Esophagus (tissue), 2 donors: ENCODE measurements around the gene LRMDA. TPM values are rescaled to one million over a fixed set of nuclear protein-coding genes. Genes with fewer than 3 reads are reported as not detected.
A peak's percentile ranks its signal among the peaks of the same experiment; 100 is the strongest.
"Not testable (repeated sequence)": the region's sequence is repeated elsewhere in the genome, so short reads cannot be mapped to it uniquely, and the experiment has no call there.

Experiments used
- H3K27ac ChIP-seq, 2 donors: one replicate each; pipeline ENCODE4 v1.5.1; 2013; ENCODE audit warnings: low read depth in 2 of 2, mild to moderate bottlenecking in 2 of 2, inconsistent platforms in 1 of 2, low read length in 1 of 2, moderate library complexity in 1 of 2
- H3K27me3 ChIP-seq, 2 donors: one replicate each; pipeline ENCODE4 v1.6.1; 2013; ENCODE audit warnings: low read length in 2 of 2, control low read depth in 1 of 2, mild to moderate bottlenecking in 1 of 2; ENCODE audit not compliant: insufficient read depth in 2 of 2, control insufficient read depth in 1 of 2
- H3K36me3 ChIP-seq, 2 donors: one replicate each; pipeline ENCODE4 v1.6.1; 2013; ENCODE audit warnings: low read length in 1 of 2; ENCODE audit not compliant: control insufficient read depth in 2 of 2, insufficient read depth in 2 of 2
- H3K4me1 ChIP-seq, 2 donors: one replicate each; pipeline ENCODE4 v1.6.1; 2013; ENCODE audit warnings: low read length in 1 of 2; ENCODE audit not compliant: control insufficient read depth in 2 of 2, insufficient read depth in 2 of 2
- H3K4me3 ChIP-seq, 2 donors: one replicate each; pipeline ENCODE4 v1.5.1; 2013; ENCODE audit warnings: low read length in 2 of 2, mild to moderate bottlenecking in 2 of 2, low read depth in 1 of 2, moderate library complexity in 1 of 2
- H3K9me3 ChIP-seq, 2 donors: one replicate each; pipeline ENCODE4 v1.6.1; 2013; ENCODE audit warnings: mild to moderate bottlenecking in 2 of 2, low read depth in 1 of 2, low read length in 1 of 2, moderate library complexity in 1 of 2; ENCODE audit not compliant: control insufficient read depth in 2 of 2, insufficient read depth in 1 of 2
- WGBS, 2 donors: extraction: QIAGEN DNeasy Blood & Tissue Kit; methylation state at CpG; one replicate each; pipeline ENCODE4 v1.1.7; 2013; 5-methylcytosine and 5-hydroxymethylcytosine counted together
- polyA plus RNA-seq, 2 donors: library from polyadenylated mRNA; stranded (reverse); fragments of 200-250 nt; gene quantifications; one replicate each; pipeline ENCODE4 v1.2.3, GENCODE V29; 2013
- donor health status: healthy with polysubstance abuse.
- donor health status: Bipolar disorder and iron deficiency.

LRMDA gene
- polyA plus RNA-seq, 2 donors = 1.8 to 4.0 TPM

DNA sequence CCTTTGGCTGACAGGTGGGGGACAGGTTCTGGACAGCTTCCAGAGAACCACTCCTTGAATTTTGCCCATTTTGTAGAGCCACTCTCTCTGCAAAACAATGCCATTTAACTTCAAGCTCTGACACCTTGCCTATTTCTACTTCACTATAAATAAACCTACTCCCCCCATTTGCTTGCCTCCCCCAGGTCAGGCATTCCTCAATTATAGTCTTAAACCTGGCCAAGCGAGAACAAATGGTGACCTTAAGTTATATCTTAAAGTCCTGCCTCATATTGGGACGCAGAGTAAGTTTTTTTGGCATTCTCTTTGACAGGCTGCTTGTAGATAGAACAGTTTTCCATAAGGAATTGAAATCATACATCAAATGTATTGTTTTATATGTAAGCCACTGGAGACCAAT is 706.9 kb downstream of the LRMDA start:
- no peaks in the 10 kb centered on the region for H3K27me3 ChIP-seq
- H3K4me3 ChIP-seq = no peak overlapping the region
- 81 to 92% methylated on average over 2 of the region's 2 CpGs for WGBS, 2 donors
- H3K9me3 ChIP-seq = no peaks in the 10 kb centered on the region
- no peaks in the 10 kb centered on the region for H3K4me1 ChIP-seq
- H3K36me3 ChIP-seq = no peaks in the 10 kb centered on the region
- H3K27ac ChIP-seq = no peak overlapping the region

DNA sequence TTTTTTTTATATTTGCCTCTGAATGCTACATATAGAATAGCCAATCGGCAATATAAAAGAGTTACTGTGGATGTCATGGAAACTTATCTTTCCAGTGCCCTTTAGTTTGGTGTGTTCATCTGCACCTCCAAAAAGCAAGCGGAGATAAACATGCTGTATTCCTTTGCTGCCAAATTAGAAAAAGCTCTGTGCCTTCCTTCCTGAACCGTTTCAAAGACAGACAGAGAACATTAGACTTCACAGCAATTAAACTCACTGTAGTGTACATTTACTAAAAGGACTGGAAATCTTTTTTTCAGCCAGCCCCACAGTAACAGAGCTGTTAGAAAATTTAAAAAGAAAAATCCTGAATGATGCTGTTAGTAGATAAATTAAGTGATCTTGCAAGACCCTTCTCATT is 707.5 kb downstream of the LRMDA start:
- Histone ChIP-seq H3K27me3 (no peaks in the 10 kb centered on the region), H3K9me3 (no peaks in the 10 kb centered on the region), H3K4me1 (no peaks in the 10 kb centered on the region), H3K36me3 (no peaks in the 10 kb centered on the region), H3K4me3 (no peak overlapping the region), H3K27ac (no peak overlapping the region)
- 60 to 62% methylated on average over 3 of the region's 3 CpGs for WGBS, 2 donors

DNA sequence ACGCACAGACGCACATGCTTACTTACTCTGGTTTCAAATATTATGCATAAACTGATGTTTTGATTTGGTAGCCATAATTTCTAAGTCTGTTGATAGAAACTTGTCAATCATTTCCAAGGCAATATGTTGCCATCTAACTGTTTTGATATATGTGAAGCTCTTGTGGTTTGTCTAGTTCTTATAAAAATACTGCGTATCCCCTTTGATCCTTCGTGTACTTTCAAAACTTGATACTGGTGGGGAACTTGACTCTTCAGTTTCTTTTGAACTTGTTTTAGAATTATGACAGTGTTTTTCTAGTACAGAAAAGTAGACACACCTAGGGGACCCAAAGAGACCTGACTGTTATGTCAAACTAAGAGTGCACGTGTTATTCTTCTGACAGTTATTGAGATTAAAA is 708.0 kb downstream of the LRMDA start:
- Histone ChIP-seq H3K4me1 (no peaks in the 10 kb centered on the region), H3K27ac (no peak overlapping the region), H3K9me3 (no peaks in the 10 kb centered on the region), H3K27me3 (no peaks in the 10 kb centered on the region), H3K4me3 (no peak overlapping the region), H3K36me3 (no peaks in the 10 kb centered on the region)
- 86 to 90% methylated on average over 5 of the region's 5 CpGs for WGBS, 2 donors

DNA sequence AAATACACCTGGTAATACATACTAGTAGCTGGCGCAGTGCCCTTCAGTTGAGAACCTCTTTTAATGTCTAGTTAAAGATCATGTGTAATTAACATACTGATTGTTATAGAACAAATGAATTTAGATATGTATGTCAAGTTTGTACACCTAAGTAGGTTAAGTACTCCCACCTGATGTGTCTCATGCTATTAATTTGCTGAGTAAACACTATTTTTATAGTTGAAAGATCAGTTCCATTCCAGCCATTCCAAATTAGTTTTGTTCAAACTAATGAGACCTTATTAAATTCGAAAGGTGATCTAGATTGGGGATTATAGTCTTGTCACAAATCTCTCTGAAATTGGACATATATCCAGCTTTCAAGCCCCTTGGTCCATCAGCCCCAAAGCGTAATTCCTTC is 710.0 kb downstream of the LRMDA start:
- Histone ChIP-seq H3K27ac (no peak overlapping the region), H3K27me3 (no peaks in the 10 kb centered on the region), H3K4me3 (no peak overlapping the region), H3K4me1 (no peaks in the 10 kb centered on the region), H3K36me3 (no peaks in the 10 kb centered on the region), H3K9me3 (no peaks in the 10 kb centered on the region)
- 89 to 92% methylated on average over 3 of the region's 3 CpGs for WGBS, 2 donors

DNA sequence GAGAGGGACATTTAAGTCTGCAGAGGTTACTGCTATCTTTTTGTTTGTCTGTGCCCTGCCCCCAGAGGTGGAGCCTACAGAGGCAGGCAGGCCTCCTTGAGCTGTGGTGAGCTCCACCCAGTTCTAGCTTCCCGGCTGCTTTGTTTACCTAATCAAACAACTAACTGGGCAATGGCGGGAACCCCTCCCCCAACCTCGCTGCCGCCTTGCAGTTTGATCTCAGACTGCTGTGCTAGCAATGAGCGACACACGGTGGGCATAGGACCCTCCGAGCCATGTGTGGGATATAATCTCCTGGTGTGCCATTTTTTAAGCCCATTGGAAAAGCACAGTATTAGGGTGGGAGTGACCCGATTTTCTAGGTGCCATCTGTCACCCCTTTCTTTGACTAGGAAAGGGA is 716.8 kb downstream of the LRMDA start:
- H3K27ac ChIP-seq, H3K27me3 ChIP-seq, H3K4me1 ChIP-seq, H3K9me3 ChIP-seq, H3K4me3 ChIP-seq, H3K36me3 ChIP-seq: not testable (repeated sequence)
- 84 to 97% methylated on average over 7 to 8 of the region's 8 CpGs for whole genome bisulfite sequencing, 2 donors

DNA sequence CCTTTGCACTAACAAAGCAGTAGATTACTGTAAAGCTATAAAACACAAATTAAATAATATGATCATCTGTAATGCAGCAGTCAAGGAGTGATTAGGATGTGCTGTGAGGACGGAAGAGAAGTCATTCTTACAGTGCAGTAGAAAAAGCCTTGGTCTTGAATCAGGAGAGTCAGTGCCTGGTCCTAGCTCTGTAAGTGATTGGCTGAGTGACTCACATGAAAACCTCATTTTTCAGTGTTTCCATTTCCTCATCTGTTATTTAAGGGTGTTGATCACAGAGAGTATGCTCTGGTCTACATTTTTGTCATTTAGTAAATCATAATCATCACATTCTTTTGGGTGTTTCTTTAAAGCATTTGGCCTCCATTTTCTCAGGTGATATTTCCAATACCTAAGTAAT is 717.8 kb downstream of the LRMDA start:
- 74 to 93% methylated on average over 1 of the region's 1 CpG for WGBS, 2 donors
- Histone ChIP-seq H3K9me3 (no peaks in the 10 kb centered on the region), H3K36me3 (no peaks in the 10 kb centered on the region), H3K4me3 (no peak overlapping the region), H3K4me1 (no peaks in the 10 kb centered on the region), H3K27me3 (no peaks in the 10 kb centered on the region), H3K27ac (no peak overlapping the region)

DNA sequence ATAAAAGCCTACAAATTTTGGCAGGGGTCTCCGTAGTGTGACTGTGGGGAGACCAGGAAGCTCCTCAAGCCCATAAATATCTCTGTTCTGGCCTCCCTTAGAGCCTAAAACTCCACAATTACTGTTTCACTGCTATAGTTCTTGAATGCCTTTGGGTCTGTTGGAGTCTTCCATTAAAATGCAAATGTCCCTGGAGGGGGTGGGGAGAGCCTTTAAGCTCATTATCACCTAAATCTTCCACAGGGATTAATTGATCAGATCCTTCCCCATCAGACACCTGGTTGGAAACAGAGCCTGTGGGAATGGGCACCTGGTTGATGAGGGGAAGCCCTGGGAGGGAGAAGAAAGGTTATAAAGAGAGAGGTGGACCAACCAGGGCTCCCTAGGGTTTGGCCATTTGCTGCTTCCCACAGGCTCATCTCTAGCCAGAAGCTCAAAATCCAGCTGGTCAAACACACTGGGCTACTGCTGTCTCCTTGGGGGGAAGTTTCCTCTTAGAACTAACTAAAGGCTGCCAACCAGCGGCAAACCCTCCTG is 718.2 kb downstream of the LRMDA start:
- Histone ChIP-seq H3K9me3 (no peaks in the 10 kb centered on the region), H3K4me3 (no peak overlapping the region), H3K27me3 (no peaks in the 10 kb centered on the region), H3K36me3 (no peaks in the 10 kb centered on the region), H3K4me1 (no peaks in the 10 kb centered on the region), H3K27ac (no peak overlapping the region)
- WGBS, 2 donors = 77 to 79% methylated on average over 2 of the region's 2 CpGs

DNA sequence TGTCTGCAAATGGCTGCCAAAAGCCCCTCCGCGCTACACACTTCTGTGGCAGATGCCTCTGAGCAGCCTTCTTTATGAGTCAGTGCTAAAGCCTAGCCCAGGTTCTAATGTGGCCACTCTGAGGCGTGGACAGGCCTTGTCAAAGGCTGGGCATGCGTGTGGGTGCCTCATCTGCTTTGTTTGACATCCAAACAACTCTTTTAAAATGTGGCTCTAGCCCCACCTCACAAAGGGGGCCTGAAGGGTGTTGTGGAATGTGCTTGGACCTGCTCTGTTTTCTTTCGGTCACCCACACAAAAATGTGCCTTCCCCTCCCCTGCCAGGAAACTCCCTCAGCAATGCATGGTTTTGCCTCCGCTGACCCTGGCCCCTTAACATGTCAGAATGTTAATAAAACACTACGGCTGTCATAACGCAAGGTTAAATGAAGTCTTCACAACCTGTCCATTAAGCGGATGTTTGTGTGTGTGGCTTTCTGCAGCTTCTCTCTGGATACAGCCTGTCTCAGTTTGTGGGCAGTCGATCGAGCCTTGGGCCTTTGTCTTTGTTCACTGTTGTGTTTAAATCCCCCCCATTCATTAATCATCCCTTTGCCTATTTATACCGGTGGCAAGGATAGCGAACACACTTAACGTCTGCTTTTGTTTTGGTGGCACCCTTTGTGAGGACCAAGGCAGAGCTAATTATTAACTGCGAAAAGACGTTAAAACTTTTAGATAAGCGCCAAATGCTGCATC is 718.9 kb downstream of the LRMDA start:
- Histone ChIP-seq H3K36me3 (no peaks in the 10 kb centered on the region), H3K27me3 (no peaks in the 10 kb centered on the region), H3K27ac (peak overlapping the region; percentile 6 to 12), H3K4me3 (no peak overlapping the region), H3K4me1 (no peaks in the 10 kb centered on the region), H3K9me3 (no peaks in the 10 kb centered on the region)
- 44 to 45% methylated on average over 17 of the region's 17 CpGs for WGBS, 2 donors

DNA sequence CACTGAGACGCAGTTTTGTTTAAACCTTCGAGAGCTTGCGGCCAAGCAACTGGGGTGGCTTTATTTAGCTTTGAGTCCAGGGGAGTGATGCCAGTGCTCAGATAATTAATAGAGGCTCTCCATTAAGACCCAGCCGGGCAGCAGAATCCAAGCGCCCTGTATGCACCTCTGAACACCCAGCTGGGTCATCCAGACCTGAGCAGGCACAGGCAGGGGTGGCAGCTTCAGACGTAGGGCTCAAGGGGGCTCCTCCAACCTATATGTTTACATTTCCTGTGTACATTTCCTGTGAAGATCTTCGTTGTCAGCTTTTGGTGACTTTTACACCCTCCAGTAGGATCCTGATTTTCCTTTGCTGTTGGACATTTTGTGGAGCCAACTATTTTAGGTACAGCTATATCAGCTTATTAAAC is 719.5 kb downstream of the LRMDA start:
- H3K36me3 ChIP-seq = no peaks in the 10 kb centered on the region
- no peak overlapping the region for H3K4me3 ChIP-seq
- no peaks in the 10 kb centered on the region for H3K27me3 ChIP-seq
- H3K4me1 ChIP-seq = no peaks in the 10 kb centered on the region
- no peaks in the 10 kb centered on the region for H3K9me3 ChIP-seq
- WGBS, 2 donors = 48 to 49% methylated on average over 7 of the region's 7 CpGs
- H3K27ac ChIP-seq = peak overlapping the region in 1 of 2 donors; percentile 13

DNA sequence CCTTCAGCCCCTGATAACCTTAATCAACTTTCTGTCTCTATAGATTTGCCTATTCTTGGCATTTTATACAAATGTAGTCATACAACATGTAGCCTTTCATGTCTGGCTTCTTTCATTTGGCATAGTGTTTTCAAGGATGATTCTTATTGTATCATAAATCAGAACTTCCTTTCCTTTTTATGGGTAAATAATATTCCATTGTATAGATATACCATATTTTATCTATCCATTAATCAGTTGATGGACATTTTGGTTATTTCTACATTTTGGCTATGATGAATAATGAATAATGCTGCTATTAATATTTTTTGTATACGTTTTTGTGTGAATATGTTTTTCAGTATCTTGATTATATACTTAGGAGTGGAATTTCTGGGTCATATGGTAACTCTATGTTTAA is 720.8 kb downstream of the LRMDA start:
- H3K9me3 ChIP-seq = no peaks in the 10 kb centered on the region
- no peaks in the 10 kb centered on the region for H3K36me3 ChIP-seq
- 82 to 87% methylated on average over 1 of the region's 1 CpG for WGBS, 2 donors
- no peak overlapping the region for H3K27ac ChIP-seq
- H3K4me1 ChIP-seq = no peaks in the 10 kb centered on the region
- no peaks in the 10 kb centered on the region for H3K27me3 ChIP-seq
- H3K4me3 ChIP-seq = no peak overlapping the region
